MCF 10A (cell line): ENCODE measurements around the gene PFKFB3. TPM values are rescaled to one million over a fixed set of nuclear protein-coding genes. Genes with fewer than 3 reads are reported as not detected.

Experiments
- BruUV-seq: library from RNA; stranded (reverse); fragments of 400-500 nt; replicated peaks from 2 replicates; lab custom pipeline; 2021; lab: Mats Ljungman, UMichigan
- CTCF ChIA-PET: fragments of 300-600 bp; sonication (Branson Sonifier 250); formaldehyde crosslinking; extraction: SDS; loops from one replicate; lab custom pipeline; 2021; ENCODE audit warnings: antibody characterized with exemption, inconsistent platforms; lab: Yijun Ruan, JAX
- POLR2A ChIA-PET: fragments of 300-600, 350-650 bp; sonication (Branson Sonifier 250); formaldehyde crosslinking; extraction: SDS; loops from one replicate; lab custom pipeline; 2020; ENCODE audit warnings: antibody characterized with exemption, inconsistent platforms; lab: Yijun Ruan, JAX
- DNase-seq: peaks from one replicate; pipeline ENCODE4 v3.0.0-alpha.2; 2018; ENCODE audit not compliant: unreplicated experiment
- H3K27ac Mint-ChIP-seq: one replicate; pipeline ENCODE4 v1.8.0; 2022; ENCODE audit warnings: mild to moderate bottlenecking, low read depth, mixed read lengths; ENCODE audit not compliant: unreplicated experiment
- H3K27me3 Mint-ChIP-seq: one replicate; pipeline ENCODE4 v1.8.0; 2022; ENCODE audit warnings: mixed read lengths; ENCODE audit not compliant: insufficient read depth, unreplicated experiment
- H3K36me3 Mint-ChIP-seq: one replicate; pipeline ENCODE4 v1.8.0; 2022; ENCODE audit warnings: mild to moderate bottlenecking, moderate library complexity, mixed read lengths; ENCODE audit not compliant: insufficient read depth, unreplicated experiment
- H3K4me1 Mint-ChIP-seq: one replicate; pipeline ENCODE4 v1.8.0; 2022; ENCODE audit warnings: mixed read lengths; ENCODE audit not compliant: insufficient read depth, unreplicated experiment
- H3K4me3 Mint-ChIP-seq: one replicate; pipeline ENCODE4 v1.8.0; 2022; ENCODE audit warnings: mild to moderate bottlenecking, moderate library complexity, mixed read lengths; ENCODE audit not compliant: unreplicated experiment
- H3K9me3 Mint-ChIP-seq: one replicate; pipeline ENCODE4 v1.8.0; 2022; ENCODE audit warnings: mixed read lengths; ENCODE audit not compliant: unreplicated experiment
- CTCF ChIP-seq: fragments of 200-600 bp; IDR thresholded peaks from one replicate; pipeline ENCODE4 v1.8.0; 2022; ENCODE audit warnings: antibody characterized with exemption, mild to moderate bottlenecking; ENCODE audit not compliant: unreplicated experiment
- intact Hi-C: fragments of 100-400 bp; cut with micrococcal nuclease; formaldehyde crosslinking; loops from 2 replicates; pipeline ENCODE4 v1.14.1; 2022
- total RNA-seq: library from RNA; stranded (reverse); gene quantifications from 2 replicates; pipeline ENCODE4 v1.2.3, GENCODE V29; 2022

Gene PFKFB3
- total RNA-seq, 1 experiment from 2014 or later = 15.8 TPM

GRCh38 chr10:6174201-6174874, 28.4 kb upstream of the PFKFB3 start:
- CTCF ChIA-PET = interaction anchor here (0.8 kb wide), 1 partner anchor 227 kb away, joined by 3 read pairs; no protein-coding TSS in a partner anchor
- no peak overlapping the region for H3K27ac Mint-ChIP-seq
- no TSS peak for BruUV-seq
- no peak for DNase-seq
- intact Hi-C loops = no loop called here
- H3K4me3 Mint-ChIP-seq = no peak overlapping the region
- peaks cover 17% of the 10 kb centered on the region for H3K36me3 Mint-ChIP-seq
- POLR2A ChIA-PET = no interaction called here
- TF ChIP-seq CTCF = no peak
- no peaks in the 10 kb centered on the region for H3K9me3 Mint-ChIP-seq
- H3K27me3 Mint-ChIP-seq = no peaks in the 10 kb centered on the region
- peaks cover 21% of the 10 kb centered on the region for H3K4me1 Mint-ChIP-seq

DNA sequence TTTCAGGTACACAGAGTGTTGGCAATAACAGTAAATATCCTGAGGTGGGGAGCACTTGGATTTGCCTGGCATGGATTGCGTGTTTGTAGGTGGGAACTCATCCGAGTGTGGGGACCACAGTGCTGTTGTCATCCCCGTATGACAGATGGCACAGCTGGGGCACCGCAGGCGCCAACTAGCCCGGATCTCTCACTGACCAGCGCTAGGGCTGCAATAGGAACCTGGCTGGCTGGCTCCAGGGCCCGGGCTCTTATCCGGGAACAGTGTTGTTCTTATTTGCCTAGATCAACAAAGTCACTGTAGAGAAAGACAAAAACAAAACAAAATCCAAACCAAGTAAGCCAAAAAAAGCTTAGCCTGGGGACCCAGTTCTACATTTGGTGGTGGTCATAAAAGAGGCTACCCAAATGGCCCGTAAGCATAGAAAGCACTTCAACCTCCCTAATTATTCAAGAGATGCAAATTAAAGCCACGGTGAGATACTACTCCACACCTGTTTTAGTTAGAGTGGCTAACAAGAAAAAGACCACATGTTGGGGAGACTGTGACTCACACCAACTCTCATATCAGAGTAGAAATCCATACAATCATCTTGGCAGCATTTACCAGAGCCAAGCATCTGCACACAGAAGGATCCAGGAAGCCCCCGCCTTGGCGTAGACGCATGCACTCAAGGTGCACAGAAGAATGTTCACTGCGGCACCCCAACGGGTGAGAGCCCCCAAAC, 27.2 kb upstream of the PFKFB3 start:
- Mint-ChIP-seq H3K4me1 (peaks cover 18% of the 10 kb centered on the region), H3K27me3 (no peaks in the 10 kb centered on the region), H3K36me3 (peaks cover 21% of the 10 kb centered on the region), H3K9me3 (no peaks in the 10 kb centered on the region), H3K4me3 (no peak overlapping the region), H3K27ac (no peak overlapping the region)
- POLR2A ChIA-PET = no interaction called here
- intact Hi-C loops = no loop called here
- DNase-seq = no peak
- CTCF ChIA-PET = no interaction called here
- no TSS peak for BruUV-seq
- TF ChIP-seq CTCF = no peak

DNA sequence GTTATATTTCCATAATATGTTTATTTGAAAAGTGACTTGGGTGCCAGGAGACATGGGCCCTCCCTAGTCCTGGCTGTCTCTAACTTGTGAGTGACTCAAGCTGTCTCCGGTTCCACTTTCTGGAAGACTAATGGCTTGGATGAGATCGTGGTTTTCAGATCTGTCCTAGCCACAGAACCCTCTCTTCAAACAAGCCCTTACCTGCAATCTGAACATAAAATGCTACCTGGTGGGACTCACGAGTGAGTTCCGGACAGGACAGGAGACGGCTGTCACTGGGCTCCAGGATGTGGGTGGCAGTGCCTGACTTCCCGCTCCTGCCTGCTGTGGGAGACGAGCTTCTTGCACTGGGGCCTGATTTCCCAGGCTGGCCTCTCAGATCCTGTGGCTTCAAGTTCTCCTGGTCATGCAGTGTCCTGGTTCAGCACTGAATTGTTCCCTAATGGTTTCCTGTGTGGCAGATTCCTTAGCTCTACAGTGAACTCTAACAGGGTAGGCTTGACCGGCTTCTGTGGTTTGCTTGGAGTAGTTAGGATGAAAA, 26.0 kb upstream of the PFKFB3 start:
- no peaks in the 10 kb centered on the region for H3K9me3 Mint-ChIP-seq
- H3K4me3 Mint-ChIP-seq = no peak overlapping the region
- POLR2A ChIA-PET = no interaction called here
- peak; percentile 11 for DNase-seq
- no peaks in the 10 kb centered on the region for H3K27me3 Mint-ChIP-seq
- no TSS peak for BruUV-seq
- TF ChIP-seq CTCF = no peak
- H3K27ac Mint-ChIP-seq = no peak overlapping the region
- CTCF ChIA-PET = no interaction called here
- H3K36me3 Mint-ChIP-seq = peaks cover 15% of the 10 kb centered on the region
- peaks cover 16% of the 10 kb centered on the region for H3K4me1 Mint-ChIP-seq
- intact Hi-C loops = no loop called here

GRCh38 chr10:6177880-6178281, 24.9 kb upstream of the PFKFB3 start:
- POLR2A ChIA-PET = no interaction called here

More at GRCh38 chr10:6177880-6178281, 24.9 kb upstream of the PFKFB3 start:
- Mint-ChIP-seq H3K4me1 (peaks cover 12% of the 10 kb centered on the region), H3K9me3 (no peaks in the 10 kb centered on the region), H3K27me3 (no peaks in the 10 kb centered on the region), H3K36me3 (peaks cover 15% of the 10 kb centered on the region), H3K4me3 (no peak overlapping the region), H3K27ac (peak overlapping the region; percentile 61)
- TF ChIP-seq CTCF = no peak
- DNase-seq = no peak
- BruUV-seq = no TSS peak
- intact Hi-C loops = no loop called here
- CTCF ChIA-PET = no interaction called here
